HepG2 (cell line): ENCODE measurements around the gene PEX12. TPM values are rescaled to one million over a fixed set of nuclear protein-coding genes. Genes with fewer than 3 reads are reported as not detected.

Experiments used
- ATAC-seq: fragments of 200-7000 bp; cut with Tn5 transposase; 3 replicates; pipeline ENCODE4 v1.9.1; 2020; ENCODE audit warnings: mild to moderate bottlenecking, moderate library complexity
- BruUV-seq: library from RNA; stranded (reverse); fragments of 400-500 nt; replicated peaks from 2 replicates; lab custom pipeline; 2021; lab: Mats Ljungman, UMichigan
- CTCF ChIA-PET: fragments of 300-600 bp; formaldehyde crosslinking; extraction: SDS; loops from one replicate; lab custom pipeline; 2021; ENCODE audit warnings: low total read pairs, inconsistent platforms, low intra/inter-chr PET ratio; lab: Yijun Ruan, JAX
- POLR2A ChIA-PET: fragments of 350-600 bp; sonication (Branson Sonifier 250); formaldehyde crosslinking; loops from one replicate; lab custom pipeline; 2020; ENCODE audit warnings: antibody characterized with exemption, inconsistent platforms; lab: Yijun Ruan, JAX
- DNase-seq: peaks from one replicate; pipeline ENCODE4 v3.0.0-alpha.2; 2015; ENCODE audit warnings: low spot score
- FAIRE-seq: peaks from 3 replicates; lab custom pipeline; 2011; peaks lifted over from hg19 to GRCh38; lab: Jason Lieb, UNC
- H2AFZ ChIP-seq: one replicate; pipeline ENCODE4 v1.6.1; 2011; ENCODE audit warnings: low read length, inconsistent platforms
- H3K27ac ChIP-seq: fragments of 300-600 bp; 3 replicates; pipeline ENCODE4 v1.8.0; 2011; ENCODE audit warnings: mixed run types, mild to moderate bottlenecking, mixed read lengths, low read length, inconsistent platforms; ENCODE audit not compliant: insufficient read depth; ENCODE audit errors: extremely low read length
- H3K27me3 ChIP-seq, 2 experiments: fragments of 200-600 bp in 1 of 2; 2 replicates in 1 of 2; 3 replicates in 1 of 2; pipeline versions ENCODE4 v1.6.0 to v1.8.0; 2011; ENCODE audit warnings: low read length in 2 of 2, mild to moderate bottlenecking in 2 of 2, moderate library complexity in 2 of 2, inconsistent platforms in 1 of 2; ENCODE audit not compliant: insufficient read depth in 2 of 2, control insufficient read depth in 1 of 2
- H3K36me3 ChIP-seq, 2 experiments: fragments of 200-600 bp in 1 of 2; replicated peaks in 1 of 2; 2 replicates in 1 of 2; 3 replicates in 1 of 2; pipeline versions ENCODE4 v1.5.1 to v1.8.0; 2011; ENCODE audit warnings: low read length in 2 of 2, inconsistent platforms in 1 of 2; ENCODE audit not compliant: insufficient read depth in 2 of 2, control insufficient read depth in 1 of 2
- H3K4me1 ChIP-seq: 2 replicates; pipeline ENCODE4 v1.5.1; 2012; ENCODE audit warnings: low read length, inconsistent platforms; ENCODE audit not compliant: insufficient read depth
- H3K4me2 ChIP-seq: 2 replicates; pipeline ENCODE4 v1.6.0; 2011; ENCODE audit warnings: low read depth, low read length, inconsistent platforms
- H3K4me3 ChIP-seq, 3 experiments: fragments of 200-600 bp in 1 of 3; sonication (generic), shearing (Covaris generic) in 1 of 3; replicated peaks in 1 of 3; 2 replicates each; pipeline ENCODE4 v1.5.1; 2011 to 2016; ENCODE audit warnings: low read length in 3 of 3, inconsistent platforms in 2 of 3, low read depth in 2 of 3, mild to moderate bottlenecking in 2 of 3, control low read depth in 1 of 3, mixed read lengths in 1 of 3; ENCODE audit not compliant: insufficient read depth in 1 of 3
- H3K79me2 ChIP-seq: one replicate; pipeline ENCODE4 v1.6.1; 2011; ENCODE audit warnings: low read length, inconsistent platforms; ENCODE audit not compliant: insufficient read depth
- H3K9ac ChIP-seq: 2 replicates; pipeline ENCODE4 v1.6.0; 2011; ENCODE audit warnings: mild to moderate bottlenecking, low read depth, low read length, inconsistent platforms; ENCODE audit not compliant: insufficient read depth
- H3K9me3 ChIP-seq: 2 replicates; pipeline ENCODE4 v1.5.1; 2012; ENCODE audit warnings: mild to moderate bottlenecking, low read length
- H4K20me1 ChIP-seq: 2 replicates; pipeline ENCODE4 v1.6.0; 2011; ENCODE audit warnings: inconsistent platforms, mild to moderate bottlenecking, low read length, moderate library complexity; ENCODE audit not compliant: insufficient read depth
- ELF4 ChIP-seq: sonication (generic); formaldehyde crosslinking; IDR thresholded peaks from 2 replicates; pipeline ENCODE4 v1.5.0; 2020; ENCODE audit warnings: missing genetic modification reagents, mild to moderate bottlenecking, moderate library complexity, borderline replicate concordance
- ESRRA ChIP-seq: sonication (generic); formaldehyde crosslinking; IDR thresholded peaks from 2 replicates; pipeline ENCODE4 v1.5.1; 2020; ENCODE audit warnings: mild to moderate bottlenecking, low read depth, missing genetic modification reagents
- FOXK1 ChIP-seq: sonication (generic); formaldehyde crosslinking; IDR thresholded peaks from 2 replicates; pipeline ENCODE4 v1.4.0; 2020; ENCODE audit warnings: low read depth, missing genetic modification reagents, borderline replicate concordance
- FOXM1 ChIP-seq: sonication (generic); formaldehyde crosslinking; IDR thresholded peaks from 2 replicates; pipeline ENCODE4 v1.5.0; 2020; ENCODE audit warnings: missing genetic modification reagents
- THAP11 ChIP-seq: IDR thresholded peaks from 2 replicates; pipeline ENCODE4 v1.6.1; 2016; ENCODE audit warnings: missing biosample characterization, missing genetic modification reagents
- TRIM24 ChIP-seq: sonication (generic); formaldehyde crosslinking; IDR thresholded peaks from 2 replicates; pipeline ENCODE4 v1.8.0; 2022; ENCODE audit warnings: mild to moderate bottlenecking, missing genetic modification reagents
- ZKSCAN1 ChIP-seq: fragments of 150-350 bp; IDR thresholded peaks from 2 replicates; pipeline ENCODE4 v1.6.1; 2014; ENCODE audit warnings: low read length
- ZNF235 ChIP-seq: sonication (generic); formaldehyde crosslinking; IDR thresholded peaks from 2 replicates; pipeline ENCODE4 v1.8.1; 2023; ENCODE audit warnings: mild to moderate bottlenecking, missing genetic modification reagents, borderline replicate concordance
- ZNF326 ChIP-seq: sonication (generic); formaldehyde crosslinking; IDR thresholded peaks from 2 replicates; pipeline ENCODE4 v1.4.0; 2020; ENCODE audit warnings: missing genetic modification reagents, borderline replicate concordance
- ZNF331 ChIP-seq: sonication (generic); formaldehyde crosslinking; IDR thresholded peaks from 2 replicates; pipeline ENCODE4 v1.4.0; 2020; ENCODE audit warnings: missing genetic modification reagents
- ZNF547 ChIP-seq: sonication (generic); formaldehyde crosslinking; IDR thresholded peaks from 2 replicates; pipeline ENCODE4 v1.5.1; 2020; ENCODE audit warnings: mild to moderate bottlenecking, missing genetic modification reagents
- WGBS: methylation state at CpG from one replicate; pipeline ENCODE4 v1.1.6; 2017; ENCODE audit warnings: low lambda C conversion rate; 5-methylcytosine and 5-hydroxymethylcytosine counted together
- in situ Hi-C: cut with HindIII; loops from 2 replicates; pipeline ENCODE4 v1.10.0; 2017; ENCODE audit warnings: low pct_unique_long_range_greater_than_20kb; ENCODE audit not compliant: extremely low pct_ligation_motif_present
- intact Hi-C: fragments of 100-400 bp; cut with micrococcal nuclease; formaldehyde crosslinking; loops from one replicate; pipeline ENCODE4 v1.10.0; 2022; ENCODE audit not compliant: unreplicated experiment
- polyA plus RNA-seq, 8 experiments: library from polyadenylated mRNA; depleted of rRNA in 3 of 8; stranded (reverse) in 7 of 8; unstranded in 1 of 8; fragments of >200 nt; fragmentation: Illumina TruSeq in 4 of 8; extraction: Trizol in 4 of 8; gene quantifications; 2 replicates each; pipeline versions ENCODE4 v1.2.1 to v1.2.3, GENCODE V29; 2011 to 2016; ENCODE audit warnings: low read depth in 4 of 8, missing spikeins in 1 of 8, mixed read lengths in 1 of 8; ENCODE audit not compliant: insufficient read depth in 1 of 8
- total RNA-seq, 5 experiments: library from RNA; depleted of rRNA; stranded (reverse); fragments of >200 nt; fragmentation: Illumina TruSeq; extraction: Trizol; gene quantifications; 2 replicates each; pipeline ENCODE4 v1.2.3, GENCODE V29; 2016; ENCODE audit warnings: low read depth in 1 of 5
- TF ChIP-seq, protein P1 (sequence below): sonication (generic); formaldehyde crosslinking; IDR thresholded peaks from 2 replicates; pipeline ENCODE4 v1.4.0; 2020; ENCODE audit warnings: missing genetic modification reagents, borderline replicate concordance
- TF ChIP-seq, protein P2 (sequence below): IDR thresholded peaks from 2 replicates; pipeline ENCODE4 v1.6.1; 2012; ENCODE audit warnings: inconsistent platforms
- TF ChIP-seq, protein P3 (sequence below): sonication (generic); formaldehyde crosslinking; IDR thresholded peaks from 2 replicates; pipeline ENCODE4 v1.8.1; 2023; ENCODE audit warnings: mild to moderate bottlenecking, inconsistent platforms, moderate library complexity, missing genetic modification reagents, borderline replicate concordance
- TF ChIP-seq, protein P4 (sequence below): sonication (generic); formaldehyde crosslinking; conservative IDR thresholded peaks from 2 replicates; pipeline ENCODE4 v1.5.0; 2020; ENCODE audit warnings: missing genetic modification reagents

Gene PEX12
- total and polyA plus RNA-seq, 2 of the 13 experiments (the other 11 are each of a cell fraction or from before 2014, with no cell fraction given): 5.1 to 11.9 TPM

DNA sequence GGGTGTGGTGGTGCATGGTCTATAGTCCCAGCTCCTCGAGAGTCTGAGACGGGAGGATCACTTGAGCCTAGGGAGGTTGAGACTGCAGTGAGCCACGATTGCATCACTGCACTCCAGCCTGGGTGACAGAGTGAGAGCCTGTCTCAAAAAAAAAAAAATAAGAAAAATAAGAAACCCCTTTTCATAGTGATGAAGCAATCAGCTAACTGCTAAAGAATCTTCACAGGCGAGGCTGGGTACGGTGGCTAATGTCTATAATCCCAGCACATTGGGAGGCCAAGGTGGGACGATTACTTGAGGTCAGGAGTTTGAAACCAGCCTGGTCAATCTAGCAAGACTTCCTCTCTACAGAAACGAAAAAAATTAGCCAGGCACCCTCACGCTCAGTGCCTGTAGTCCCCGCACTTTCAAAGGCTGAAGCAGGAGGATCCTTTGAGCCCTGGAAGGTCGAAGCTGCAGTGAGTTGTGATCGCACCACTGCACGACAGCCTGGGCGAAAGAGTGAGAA lies 41.7 kb downstream of the PEX12 start:
- no peak overlapping the region for H3K9ac ChIP-seq
- POLR2A ChIA-PET: no interaction called here
- H3K79me2 ChIP-seq: no peaks in the 10 kb centered on the region
- DNase-seq (no peak), FAIRE-seq (no peak), ATAC-seq (no peak)
- CTCF ChIA-PET: interaction anchor here (0.7 kb wide), 1 partner anchor 224 kb away, joined by 3 read pairs; no protein-coding TSS in a partner anchor
- H2AFZ ChIP-seq: no peak overlapping the region
- no TSS peak for BruUV-seq
- H3K4me3 ChIP-seq: no peak overlapping the region
- no peak overlapping the region for H3K27ac ChIP-seq
- H3K36me3 ChIP-seq: no peaks in the 10 kb centered on the region
- in situ Hi-C loops (loop anchor here (5.0 to 25.0 kb wide), 3 partner anchors 224 to 1124 kb away; no protein-coding TSS in a partner anchor), intact Hi-C loops (loop anchor here (10.0 kb wide), 1 partner anchor 1112 kb away; no protein-coding TSS in a partner anchor)
- no peaks in the 10 kb centered on the region for H3K9me3 ChIP-seq
- no peak overlapping the region for H3K4me2 ChIP-seq
- peaks cover 0 to 3% of the 10 kb centered on the region in 2 experiments; a peak in 1 of 5 replicates for H3K27me3 ChIP-seq
- 22% methylated on average over 13 of the region's 13 CpGs for WGBS
- no peaks in the 10 kb centered on the region for H3K4me1 ChIP-seq
- H4K20me1 ChIP-seq: no peaks in the 10 kb centered on the region
- TF ChIP-seq ZNF326 (no peak), ZKSCAN1 (no peak), ZNF547 (CRISPR knock-in tag) (no peak), ESRRA (CRISPR knock-in tag) (no peak), FOXM1 (no peak), THAP11 (CRISPR knock-in tag) (no peak), FOXK1 (CRISPR knock-in tag) (no peak), TRIM24 (no peak), ZNF235 (no peak), ZNF331 (CRISPR knock-in tag) (no peak), ELF4 (CRISPR knock-in tag) (no peak)
- TF ChIP-seq, protein P1, sequence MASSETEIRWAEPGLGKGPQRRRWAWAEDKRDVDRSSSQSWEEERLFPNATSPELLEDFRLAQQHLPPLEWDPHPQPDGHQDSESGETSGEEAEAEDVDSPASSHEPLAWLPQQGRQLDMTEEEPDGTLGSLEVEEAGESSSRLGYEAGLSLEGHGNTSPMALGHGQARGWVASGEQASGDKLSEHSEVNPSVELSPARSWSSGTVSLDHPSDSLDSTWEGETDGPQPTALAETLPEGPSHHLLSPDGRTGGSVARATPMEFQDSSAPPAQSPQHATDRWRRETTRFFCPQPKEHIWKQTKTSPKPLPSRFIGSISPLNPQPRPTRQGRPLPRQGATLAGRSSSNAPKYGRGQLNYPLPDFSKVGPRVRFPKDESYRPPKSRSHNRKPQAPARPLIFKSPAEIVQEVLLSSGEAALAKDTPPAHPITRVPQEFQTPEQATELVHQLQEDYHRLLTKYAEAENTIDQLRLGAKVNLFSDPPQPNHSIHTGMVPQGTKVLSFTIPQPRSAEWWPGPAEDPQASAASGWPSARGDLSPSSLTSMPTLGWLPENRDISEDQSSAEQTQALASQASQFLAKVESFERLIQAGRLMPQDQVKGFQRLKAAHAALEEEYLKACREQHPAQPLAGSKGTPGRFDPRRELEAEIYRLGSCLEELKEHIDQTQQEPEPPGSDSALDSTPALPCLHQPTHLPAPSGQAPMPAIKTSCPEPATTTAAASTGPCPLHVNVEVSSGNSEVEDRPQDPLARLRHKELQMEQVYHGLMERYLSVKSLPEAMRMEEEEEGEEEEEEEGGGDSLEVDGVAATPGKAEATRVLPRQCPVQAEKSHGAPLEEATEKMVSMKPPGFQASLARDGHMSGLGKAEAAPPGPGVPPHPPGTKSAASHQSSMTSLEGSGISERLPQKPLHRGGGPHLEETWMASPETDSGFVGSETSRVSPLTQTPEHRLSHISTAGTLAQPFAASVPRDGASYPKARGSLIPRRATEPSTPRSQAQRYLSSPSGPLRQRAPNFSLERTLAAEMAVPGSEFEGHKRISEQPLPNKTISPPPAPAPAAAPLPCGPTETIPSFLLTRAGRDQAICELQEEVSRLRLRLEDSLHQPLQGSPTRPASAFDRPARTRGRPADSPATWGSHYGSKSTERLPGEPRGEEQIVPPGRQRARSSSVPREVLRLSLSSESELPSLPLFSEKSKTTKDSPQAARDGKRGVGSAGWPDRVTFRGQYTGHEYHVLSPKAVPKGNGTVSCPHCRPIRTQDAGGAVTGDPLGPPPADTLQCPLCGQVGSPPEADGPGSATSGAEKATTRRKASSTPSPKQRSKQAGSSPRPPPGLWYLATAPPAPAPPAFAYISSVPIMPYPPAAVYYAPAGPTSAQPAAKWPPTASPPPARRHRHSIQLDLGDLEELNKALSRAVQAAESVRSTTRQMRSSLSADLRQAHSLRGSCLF (CRISPR knock-in tag): no peak
- TF ChIP-seq, protein P2, sequence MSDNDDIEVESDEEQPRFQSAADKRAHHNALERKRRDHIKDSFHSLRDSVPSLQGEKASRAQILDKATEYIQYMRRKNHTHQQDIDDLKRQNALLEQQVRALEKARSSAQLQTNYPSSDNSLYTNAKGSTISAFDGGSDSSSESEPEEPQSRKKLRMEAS: no peak
- TF ChIP-seq, protein P3, sequence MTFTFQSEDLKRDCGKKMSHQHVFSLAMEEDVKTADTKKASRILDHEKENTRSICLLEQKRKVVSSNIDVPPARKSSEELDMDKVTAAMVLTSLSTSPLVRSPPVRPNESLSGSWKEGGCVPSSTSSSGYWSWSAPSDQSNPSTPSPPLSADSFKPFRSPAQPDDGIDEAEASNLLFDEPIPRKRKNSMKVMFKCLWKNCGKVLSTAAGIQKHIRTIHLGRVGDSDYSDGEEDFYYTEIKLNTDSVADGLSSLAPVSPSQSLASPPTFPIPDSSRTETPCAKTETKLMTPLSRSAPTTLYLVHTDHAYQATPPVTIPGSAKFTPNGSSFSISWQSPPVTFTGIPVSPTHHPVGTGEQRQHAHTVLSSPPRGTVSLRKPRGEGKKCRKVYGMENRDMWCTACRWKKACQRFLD (CRISPR knock-in tag): no peak
- TF ChIP-seq, protein P4, sequence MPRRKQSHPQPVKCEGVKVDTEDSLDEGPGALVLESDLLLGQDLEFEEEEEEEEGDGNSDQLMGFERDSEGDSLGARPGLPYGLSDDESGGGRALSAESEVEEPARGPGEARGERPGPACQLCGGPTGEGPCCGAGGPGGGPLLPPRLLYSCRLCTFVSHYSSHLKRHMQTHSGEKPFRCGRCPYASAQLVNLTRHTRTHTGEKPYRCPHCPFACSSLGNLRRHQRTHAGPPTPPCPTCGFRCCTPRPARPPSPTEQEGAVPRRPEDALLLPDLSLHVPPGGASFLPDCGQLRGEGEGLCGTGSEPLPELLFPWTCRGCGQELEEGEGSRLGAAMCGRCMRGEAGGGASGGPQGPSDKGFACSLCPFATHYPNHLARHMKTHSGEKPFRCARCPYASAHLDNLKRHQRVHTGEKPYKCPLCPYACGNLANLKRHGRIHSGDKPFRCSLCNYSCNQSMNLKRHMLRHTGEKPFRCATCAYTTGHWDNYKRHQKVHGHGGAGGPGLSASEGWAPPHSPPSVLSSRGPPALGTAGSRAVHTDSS (CRISPR knock-in tag): no peak
